H1 (cell line): ENCODE measurements around the gene ZNF81. TPM values are rescaled to one million over a fixed set of nuclear protein-coding genes. Genes with fewer than 3 reads are reported as not detected.
"Not testable (repeated sequence)": the region's sequence is repeated elsewhere in the genome, so short reads cannot be mapped to it uniquely, and the experiment has no call there.

ENCODE experiments used
- CTCF ChIA-PET: fragments of 300-600 bp; sonication (Branson Sonifier 250); formaldehyde crosslinking; loops from one replicate; lab custom pipeline; 2021; ENCODE audit not compliant: partially characterized antibody; lab: Charles Lee
- POLR2A ChIA-PET: fragments of 300-600 bp; sonication (Branson Sonifier 250); formaldehyde crosslinking; loops from one replicate; lab custom pipeline; 2021; ENCODE audit warnings: inconsistent platforms; ENCODE audit not compliant: partially characterized antibody; lab: Charles Lee
- DNase-seq, 2 experiments: peaks; one replicate each; pipeline versions ENCODE4 v3.0.0 to v3.0.0-alpha.2; 2010 to 2022; ENCODE audit warnings: low spot score in 2 of 2, low read depth in 1 of 2, mixed read lengths in 1 of 2
- FAIRE-seq: peaks from 2 replicates; lab custom pipeline; 2011; peaks lifted over from hg19 to GRCh38; lab: Jason Lieb, UNC
- H2AFZ ChIP-seq: 2 replicates; pipeline ENCODE4 v1.8.1; 2012; ENCODE audit warnings: low read length, inconsistent platforms
- H2AK5ac ChIP-seq: 2 replicates; pipeline ENCODE4 v1.6.1; 2013; ENCODE audit warnings: low read depth, low read length
- H2BK120ac ChIP-seq: replicated peaks from 2 replicates; pipeline ENCODE3; 2013; ENCODE audit warnings: low read depth, low read length, inconsistent platforms
- H2BK12ac ChIP-seq: 2 replicates; pipeline ENCODE4 v1.6.1; 2013; ENCODE audit warnings: low read depth, low read length
- H2BK15ac ChIP-seq: 2 replicates; pipeline ENCODE4 v1.6.1; 2013; ENCODE audit warnings: low read length
- H2BK20ac ChIP-seq: 2 replicates; pipeline ENCODE4 v1.6.1; 2013; ENCODE audit warnings: low read length
- H2BK5ac ChIP-seq: 2 replicates; pipeline ENCODE4 v1.6.1; 2013; ENCODE audit warnings: low read depth, low read length
- H3K14ac ChIP-seq: 2 replicates; pipeline ENCODE4 v1.6.1; 2013; ENCODE audit warnings: inconsistent platforms; ENCODE audit not compliant: insufficient read length
- H3K18ac ChIP-seq: 2 replicates; pipeline ENCODE4 v1.6.1; 2013; ENCODE audit warnings: low read length; ENCODE audit errors: extremely low read depth
- H3K23ac ChIP-seq: 2 replicates; pipeline ENCODE4 v1.6.1; 2013; ENCODE audit warnings: inconsistent platforms; ENCODE audit not compliant: insufficient read length
- H3K23me2 ChIP-seq: 2 replicates; pipeline ENCODE4 v1.6.1; 2013; ENCODE audit warnings: low read depth, low read length
- H3K27ac ChIP-seq: 2 replicates; pipeline ENCODE4 v1.6.1; 2011; ENCODE audit warnings: low read depth, low read length, inconsistent platforms
- H3K27me3 ChIP-seq, 4 experiments: replicated peaks in 1 of 4; 1 replicate in 1 of 4; 2 replicates in 3 of 4; pipeline versions ENCODE4 v1.6.1 to v1.8.1; 2011 to 2013; ENCODE audit warnings: low read length in 3 of 4, mild to moderate bottlenecking in 3 of 4, inconsistent platforms in 2 of 4, mixed read lengths in 2 of 4, moderate library complexity in 1 of 4; ENCODE audit not compliant: control insufficient read depth in 3 of 4, insufficient read depth in 3 of 4; ENCODE audit errors: extremely low read depth in 1 of 4
- H3K36me3 ChIP-seq, 4 experiments: 2 replicates each; pipeline versions ENCODE4 v1.6.1 to v1.8.1; 2011 to 2013; ENCODE audit warnings: mild to moderate bottlenecking in 4 of 4, low read length in 3 of 4, moderate library complexity in 2 of 4, control low read depth in 1 of 4, inconsistent platforms in 1 of 4; ENCODE audit not compliant: insufficient read depth in 4 of 4, control insufficient read depth in 2 of 4
- H3K4ac ChIP-seq: replicated peaks from 2 replicates; pipeline ENCODE3; 2013; ENCODE audit warnings: low read length, low read depth, mixed read lengths, inconsistent platforms; ENCODE audit not compliant: insufficient read length
- H3K4me1 ChIP-seq, 4 experiments: replicated peaks in 1 of 4; 1 replicate in 1 of 4; 2 replicates in 3 of 4; pipeline versions ENCODE4 v1.6.1 to v1.8.1; 2011 to 2013; ENCODE audit warnings: low read length in 3 of 4, inconsistent platforms in 2 of 4, mixed read lengths in 1 of 4; ENCODE audit not compliant: insufficient read depth in 4 of 4, control insufficient read depth in 3 of 4
- H3K4me2 ChIP-seq, 2 experiments: 2 replicates each; pipeline versions ENCODE4 v1.6.1 to v1.8.1; 2011 to 2013; ENCODE audit warnings: low read depth in 2 of 2, low read length in 2 of 2, control low read depth in 1 of 2, inconsistent platforms in 1 of 2, mild to moderate bottlenecking in 1 of 2; ENCODE audit not compliant: insufficient read depth in 1 of 2
- H3K4me3 ChIP-seq, 4 experiments: fragments of 200-600, 300-600 bp in 1 of 4; sonication (generic), shearing (Covaris generic), sonication (Bioruptor Twin) in 1 of 4; 2 replicates each; pipeline versions ENCODE4 v1.5.1 to v1.8.1; 2011 to 2016; ENCODE audit warnings: low read length in 4 of 4, low read depth in 3 of 4, control low read depth in 2 of 4, inconsistent platforms in 2 of 4, mild to moderate bottlenecking in 2 of 4, mixed read lengths in 1 of 4, moderate library complexity in 1 of 4; ENCODE audit not compliant: insufficient read depth in 2 of 4; ENCODE audit errors: extremely low read depth in 1 of 4
- H3K56ac ChIP-seq: replicated peaks from 2 replicates; pipeline ENCODE3; 2013; ENCODE audit warnings: low read depth, mild to moderate bottlenecking, mixed read lengths, low read length, inconsistent platforms; ENCODE audit not compliant: insufficient read length
- H3K79me1 ChIP-seq: 2 replicates; pipeline ENCODE4 v1.6.1; 2013; ENCODE audit warnings: low read depth, low read length, control low read depth
- H3K79me2 ChIP-seq, 2 experiments: 2 replicates each; pipeline versions ENCODE4 v1.6.1 to v1.8.1; 2012 to 2013; ENCODE audit warnings: low read length in 2 of 2, mild to moderate bottlenecking in 2 of 2, inconsistent platforms in 1 of 2; ENCODE audit not compliant: insufficient read depth in 2 of 2, control insufficient read depth in 1 of 2
- H3K9ac ChIP-seq, 4 experiments: replicated peaks in 1 of 4; 1 replicate in 1 of 4; 2 replicates in 3 of 4; pipeline versions ENCODE4 v1.6.1 to v1.8.1; 2011 to 2013; ENCODE audit warnings: low read depth in 3 of 4, low read length in 3 of 4, control low read depth in 2 of 4, mild to moderate bottlenecking in 2 of 4, moderate library complexity in 2 of 4, inconsistent platforms in 1 of 4; ENCODE audit errors: extremely low read depth in 1 of 4
- H3K9me3 ChIP-seq, 2 experiments: 2 replicates each; pipeline versions ENCODE4 v1.6.1 to v1.8.1; 2012 to 2013; ENCODE audit warnings: mild to moderate bottlenecking in 2 of 2, moderate library complexity in 2 of 2, control low read depth in 1 of 2, inconsistent platforms in 1 of 2, low read depth in 1 of 2, low read length in 1 of 2, mixed read lengths in 1 of 2; ENCODE audit not compliant: insufficient read depth in 2 of 2
- H4K20me1 ChIP-seq, 2 experiments: replicated peaks in 1 of 2; 2 replicates each; pipeline versions ENCODE3 to v1.8.1; 2011 to 2013; ENCODE audit warnings: inconsistent platforms in 2 of 2, low read length in 2 of 2, mild to moderate bottlenecking in 1 of 2; ENCODE audit not compliant: insufficient read depth in 2 of 2, control insufficient read depth in 1 of 2
- H4K5ac ChIP-seq: 2 replicates; pipeline ENCODE4 v1.6.1; 2013; ENCODE audit warnings: low read length, low read depth, mixed read lengths, inconsistent platforms; ENCODE audit not compliant: insufficient read length
- H4K8ac ChIP-seq: 2 replicates; pipeline ENCODE4 v1.8.0; 2013; ENCODE audit warnings: mild to moderate bottlenecking, moderate library complexity, low read length, inconsistent platforms; ENCODE audit not compliant: insufficient read depth; ENCODE audit errors: extremely low read depth
- H4K91ac ChIP-seq: replicated peaks from 2 replicates; pipeline ENCODE3; 2013; ENCODE audit warnings: low read length, mixed read lengths, inconsistent platforms; ENCODE audit not compliant: insufficient read length
- WGBS, 2 experiments: shearing (Covaris generic) in 1 of 2; methylation state at CpG; one replicate each; pipeline versions ENCODE4 v1.1.6 to v1.1.7; 2013 to 2015; ENCODE audit warnings: low lambda C conversion rate in 2 of 2, mixed read lengths in 2 of 2, inconsistent platforms in 1 of 2, low coverage in 1 of 2, missing lambda C conversion rate in 1 of 2; ENCODE audit not compliant: insufficient replicate concordance in 2 of 2, insufficient coverage in 1 of 2, insufficient read length in 1 of 2; ENCODE audit errors: extremely low coverage in 1 of 2, missing lambda C conversion rate in 1 of 2; 5-methylcytosine and 5-hydroxymethylcytosine counted together
- polyA plus RNA-seq, 7 experiments: library from polyadenylated mRNA; depleted of rRNA in 3 of 7; stranded (reverse) in 5 of 7; unstranded in 2 of 7; fragments of >200 nt in 5 of 7; fragments of 200-250 nt in 2 of 7; gene quantifications; 1 replicate in 5 of 7; 2 replicates in 1 of 7; 4 replicates in 1 of 7; pipeline versions ENCODE4 v1.2.1 to v1.2.3, GENCODE V29; 2011 to 2013; ENCODE audit warnings: missing spikeins in 2 of 7, mixed read lengths in 2 of 7
- total RNA-seq: library from RNA; stranded (reverse); fragmentation: NEBNext Ultra II Directional; extraction: Animal tissue kit (Norgen Biotek cat#: 25700); gene quantifications from 2 replicates; pipeline ENCODE4 v1.2.1, GENCODE V29; 2021

Gene ZNF81
- total and polyA plus RNA-seq, 2 of the 8 experiments (the other 6 are each of a cell fraction or from before 2014, with no cell fraction given), result 3.4 to 10.0 TPM

- H3K4me1 ChIP-seq, H2BK20ac ChIP-seq, H2BK120ac ChIP-seq, H4K8ac ChIP-seq, DNase-seq, H3K56ac ChIP-seq, H3K27ac ChIP-seq, H4K20me1 ChIP-seq, H3K4me3 ChIP-seq, H2AK5ac ChIP-seq, H3K4me2 ChIP-seq, H3K79me1 ChIP-seq, H2BK5ac ChIP-seq, H3K18ac ChIP-seq, H3K23ac ChIP-seq, POLR2A ChIA-PET, H4K91ac ChIP-seq, H3K14ac ChIP-seq, H3K9me3 ChIP-seq, FAIRE-seq, H2AFZ ChIP-seq, H2BK12ac ChIP-seq, H3K79me2 ChIP-seq, H3K4ac ChIP-seq, H2BK15ac ChIP-seq, H3K9ac ChIP-seq, H4K5ac ChIP-seq, H3K23me2 ChIP-seq, H3K27me3 ChIP-seq, H3K36me3 ChIP-seq: not testable (repeated sequence)
- CTCF ChIA-PET, result interaction anchor here (1.5 kb wide), 1 partner anchor 12 kb away, joined by 3 read pairs; no protein-coding TSS in a partner anchor
- 88% methylated on average over 16 of the region's 21 CpGs; no CpG with 5 or more reads in 1 of the 2 experiments for whole genome bisulfite sequencing, 2 experiments
Observed at GRCh38 chrX:47803103-47803502, 33.6 kb upstream of the ZNF81 start.
